T-cell (primary cell): Measurements from ENCODE around the gene ARHGEF2. TPM values are rescaled to one million over a fixed set of nuclear protein-coding genes. Genes with fewer than 3 reads are reported as not detected.

Source experiments
- ATAC-seq, 4 experiments: fragments of 200-7000 bp in 3 of 4; fragments of 150-1000 bp in 1 of 4; cut with Tn5 transposase; replicated peaks in 1 of 4; 1 replicate in 3 of 4; 2 replicates in 1 of 4; pipeline ENCODE4 v1.10.0; 2021; ENCODE audit warnings: moderate library complexity in 3 of 4, mild to moderate bottlenecking in 2 of 4, moderate number of reproducible peaks in 1 of 4
- CTCF ChIA-PET, 2 donors: fragments of 300-600 bp; sonication (Branson Sonifier 250); formaldehyde crosslinking; loops; one replicate each; lab custom pipeline; 2022; ENCODE audit warnings: antibody characterized with exemption in 2 of 2; lab: Charles Lee
- POLR2A ChIA-PET, 2 donors: fragments of 300-600 bp; sonication (Branson Sonifier 250); formaldehyde crosslinking; loops; one replicate each; lab custom pipeline; 2022; ENCODE audit warnings: antibody characterized with exemption in 2 of 2; lab: Charles Lee
- DNase-seq, 35 experiments: peaks; one replicate each; pipeline versions ENCODE4 v3.0.0 to v3.0.0-alpha.2; 2013 to 2023
- H3K27ac ChIP-seq: one replicate; pipeline ENCODE4 v1.5.1; 2013; ENCODE audit warnings: low read length
- H3K27me3 ChIP-seq, 2 experiments: replicated peaks in 1 of 2; 1 replicate in 1 of 2; 2 replicates in 1 of 2; pipeline versions ENCODE4 v1.6.1 to v1.7.0; 2013; ENCODE audit warnings: low read length in 1 of 2, mixed read lengths in 1 of 2; ENCODE audit not compliant: control insufficient read depth in 2 of 2, insufficient read depth in 2 of 2; ENCODE audit errors: extremely low read depth in 1 of 2
- H3K36me3 ChIP-seq, 2 donors: 1 replicate in 1 of 2; 2 replicates in 1 of 2; pipeline versions ENCODE4 v1.6.1 to v1.7.0; 2013; ENCODE audit warnings: low read length in 1 of 2; ENCODE audit not compliant: control insufficient read depth in 2 of 2, insufficient read depth in 1 of 2; ENCODE audit errors: extremely low read depth in 1 of 2
- H3K4me1 ChIP-seq, 2 experiments: 1 replicate in 1 of 2; 2 replicates in 1 of 2; pipeline versions ENCODE4 v1.6.1 to v1.7.0; 2013; ENCODE audit warnings: low read length in 2 of 2, mixed read lengths in 1 of 2; ENCODE audit not compliant: insufficient read depth in 2 of 2, control insufficient read depth in 1 of 2; ENCODE audit errors: extremely low read depth in 1 of 2
- H3K4me3 ChIP-seq, 2 donors: 1 replicate in 1 of 2; 2 replicates in 1 of 2; pipeline versions ENCODE4 v1.5.1 to v1.7.0; 2013; ENCODE audit warnings: mild to moderate bottlenecking in 2 of 2, low read length in 1 of 2, moderate library complexity in 1 of 2; ENCODE audit not compliant: control insufficient read depth in 1 of 2; ENCODE audit errors: extremely low read depth in 1 of 2
- H3K9me3 ChIP-seq: 2 replicates; pipeline ENCODE4 v1.7.0; 2013
- H3K27ac Mint-ChIP-seq, 2 donors: one replicate each; pipeline ENCODE4 v1.8.0; 2020 to 2021; ENCODE audit warnings: mild to moderate bottlenecking in 2 of 2, mixed read lengths in 2 of 2
- H3K27me3 Mint-ChIP-seq, 2 donors: one replicate each; pipeline ENCODE4 v1.8.0; 2021 to 2022; ENCODE audit warnings: mixed read lengths in 2 of 2
- H3K36me3 Mint-ChIP-seq: one replicate; pipeline ENCODE4 v1.8.0; 2021; ENCODE audit warnings: mixed read lengths
- H3K4me1 Mint-ChIP-seq, 3 donors: one replicate each; pipeline ENCODE4 v1.8.0; 2020 to 2022; ENCODE audit warnings: mixed read lengths in 3 of 3, mild to moderate bottlenecking in 1 of 3
- H3K4me3 Mint-ChIP-seq, 3 donors: one replicate each; pipeline ENCODE4 v1.8.0; 2020 to 2022; ENCODE audit warnings: mild to moderate bottlenecking in 3 of 3, mixed read lengths in 3 of 3, moderate library complexity in 3 of 3
- H3K9me3 Mint-ChIP-seq, 3 donors: one replicate each; pipeline ENCODE4 v1.8.0; 2020 to 2022; ENCODE audit warnings: mixed read lengths in 3 of 3
- WGBS: methylation state at CpG from one replicate; pipeline ENCODE4 v1.1.5; 2013; ENCODE audit warnings: missing lambda C conversion rate; ENCODE audit not compliant: insufficient coverage; 5-methylcytosine and 5-hydroxymethylcytosine counted together
- total RNA-seq, 35 experiments: library from RNA in 6 of 35; stranded (reverse) in 6 of 35; fragments of 120-200 nt in 1 of 35; gene quantifications; one replicate each; pipeline versions ENCODE4 v1.2.1 to v1.2.4 and lab custom pipeline; 2013 to 2026

ARHGEF2 gene
- total RNA-seq, 5 donors from 2014 or later (not counting 1 experiment from before 2014, with no cell fraction given): 110 to 174 (median 167) TPM

DNA sequence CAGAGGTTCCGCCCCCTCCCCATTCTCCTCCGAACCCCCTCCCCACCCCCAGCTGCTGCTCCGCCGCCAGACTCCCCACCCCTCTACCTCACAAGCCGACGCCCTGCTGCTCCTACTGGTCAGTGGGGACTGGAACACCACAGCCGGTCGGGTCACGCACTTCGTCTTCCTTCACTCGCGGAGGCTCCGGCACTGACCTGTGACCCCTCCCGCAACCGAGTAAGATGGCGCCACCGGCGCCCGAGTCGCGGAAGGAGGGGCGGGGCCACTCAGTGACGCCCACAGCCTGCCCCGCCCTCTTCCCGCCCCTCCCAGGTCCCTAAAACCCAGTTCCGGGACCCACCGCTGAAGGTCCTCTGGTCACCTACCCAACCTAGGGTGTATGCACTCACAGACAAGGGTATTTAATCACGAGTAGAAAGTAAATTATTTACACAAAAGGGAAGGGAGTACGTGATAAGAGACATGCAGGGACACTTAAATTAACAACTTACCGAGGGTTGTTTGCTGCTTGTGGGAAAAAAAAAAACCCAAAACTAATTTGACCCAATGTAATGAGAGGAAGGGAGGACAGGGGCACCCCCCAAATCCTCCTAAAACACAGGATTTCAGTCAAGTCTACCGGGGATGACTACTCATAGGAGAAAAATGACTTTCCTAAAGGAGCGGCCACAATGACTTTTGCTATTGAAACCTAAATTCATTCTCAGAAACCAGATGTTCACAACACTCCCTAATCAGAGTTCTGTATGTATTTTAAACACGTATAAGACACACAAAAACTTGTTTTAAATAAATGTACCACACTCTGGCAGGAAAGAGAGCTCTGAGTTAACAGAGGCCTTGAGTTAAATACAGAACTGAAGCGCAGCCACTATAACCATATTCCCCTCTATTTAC is 66.9 kb downstream of the ARHGEF2 start, which contains the start of gene RIT1:
Gene RIT1 (minus strand): TSS at position 194 of the 900 bp plus-strand sequence. CDS start 588 bp downstream, outside the sequence.
- H3K4me3 ChIP-seq: peak within 1 kb of the TSS; percentile 77 to 90
- ChIA-PET POLR2A (interaction anchor here (0.6 to 0.7 kb wide), 4 partner anchors 67 to 1997 kb away, joined by 3 to 11 read pairs (median 5); partner anchors contain the start of gene ARHGEF2 (in 1 of the 2)), CTCF (no interaction called here)
- no peaks in the 10 kb centered on the region for H3K27me3 ChIP-seq
- peak; percentile 96 to 99 (median 98) for ATAC-seq
- Mint-ChIP-seq H3K27me3 (no peaks in the 10 kb centered on the region), H3K27ac (peak within 1 kb of the TSS; percentile 95 to 97), H3K4me1 (peaks cover 24 to 31% (median 26%) of the 10 kb centered on the region in 3 donors), H3K4me3 (peak within 1 kb of the TSS; percentile 93 to 98 (median 97)), H3K9me3 (no peaks in the 10 kb centered on the region), H3K36me3 (peaks cover 27% of the 10 kb centered on the region)
- DNase-seq: peak; percentile 62 to 91 (median 78)
- H3K4me1 ChIP-seq: peaks cover 11 to 24% of the 10 kb centered on the region in 2 experiments
- H3K27ac ChIP-seq: peak within 1 kb of the TSS; percentile 78
- 5% methylated on average over 19 of the region's 34 CpGs for WGBS
- no peaks in the 10 kb centered on the region for H3K9me3 ChIP-seq
- H3K36me3 ChIP-seq: peaks cover 6 to 61% of the 10 kb centered on the region in 2 donors

- peaks cover 24 to 31% (median 26%) of the 10 kb centered on the region in 3 donors for H3K4me1 Mint-ChIP-seq
- H3K27ac Mint-ChIP-seq: peak overlapping the region; percentile 95 to 97
- peaks cover 20% of the 10 kb centered on the region for H3K36me3 Mint-ChIP-seq
- ATAC-seq: peak; percentile 35 to 54 (median 48)
- 4% methylated on average over 6 of the region's 11 CpGs for WGBS
- peaks cover 2 to 54% of the 10 kb centered on the region in 2 donors for H3K36me3 ChIP-seq
- no peaks in the 10 kb centered on the region for H3K9me3 Mint-ChIP-seq
- H3K27me3 ChIP-seq: no peaks in the 10 kb centered on the region
- H3K27ac ChIP-seq: peak overlapping the region; percentile 78
- ChIA-PET POLR2A (interaction anchor here (0.6 to 0.9 kb wide), 2 partner anchors 21 to 1988 kb away, joined by 3 to 6 read pairs; no protein-coding TSS in a partner anchor), CTCF (no interaction called here)
- no peaks in the 10 kb centered on the region for H3K9me3 ChIP-seq
- H3K4me3 Mint-ChIP-seq: peak overlapping the region; percentile 93 to 98 (median 97)
- H3K27me3 Mint-ChIP-seq: no peaks in the 10 kb centered on the region
- peaks cover 11 to 24% of the 10 kb centered on the region in 2 experiments for H3K4me1 ChIP-seq
- DNase-seq: peak in 4 of 35 experiments; percentile 4 to 46 (median 12)
- H3K4me3 ChIP-seq: peak overlapping the region; percentile 77 to 90
These were observed 67.7 kb downstream of the ARHGEF2 start for GRCh38 chr1:155910621-155911121.

GRCh38 chr1:155909894-155910293 is 68.5 kb downstream of the ARHGEF2 start:
- ATAC-seq (no peak), DNase-seq (peak in 2 of 35 experiments; percentile 16 to 27)
- H3K4me3 ChIP-seq: no peak overlapping the region
- peaks cover 11 to 24% of the 10 kb centered on the region in 2 experiments for H3K4me1 ChIP-seq
- Mint-ChIP-seq H3K9me3 (no peaks in the 10 kb centered on the region), H3K36me3 (peaks cover 20% of the 10 kb centered on the region), H3K4me1 (peaks cover 24 to 31% (median 26%) of the 10 kb centered on the region in 3 donors), H3K4me3 (peak overlapping the region; percentile 93 to 98 (median 97)), H3K27ac (peak overlapping the region; percentile 63 to 95), H3K27me3 (no peaks in the 10 kb centered on the region)
- no CpG with 5 or more reads among the region's 4 CpGs for WGBS
- no peak overlapping the region for H3K27ac ChIP-seq
- ChIA-PET CTCF (interaction anchor here in 1 of 2 donors (0.7 kb wide), 1 partner anchor 46 kb away, joined by 4 read pairs; no protein-coding TSS in a partner anchor), POLR2A (interaction anchor here (0.6 to 0.9 kb wide), 4 partner anchors 17 to 81 kb away, joined by 3 to 10 read pairs (median 4); no protein-coding TSS in a partner anchor)
- peaks cover 2 to 54% of the 10 kb centered on the region in 2 donors for H3K36me3 ChIP-seq
- no peaks in the 10 kb centered on the region for H3K27me3 ChIP-seq
- H3K9me3 ChIP-seq: no peaks in the 10 kb centered on the region

GRCh38 chr1:155904261-155904660 is 74.1 kb downstream of the ARHGEF2 start:
- ATAC-seq (no peak), DNase-seq (no peak)
- Mint-ChIP-seq H3K27ac (no peak overlapping the region), H3K9me3 (no peaks in the 10 kb centered on the region), H3K4me3 (no peak overlapping the region), H3K27me3 (no peaks in the 10 kb centered on the region), H3K4me1 (peaks cover 0 to 8% (median 6%) of the 10 kb centered on the region in 3 donors), H3K36me3 (peaks cover 27% of the 10 kb centered on the region)
- Histone ChIP-seq H3K27me3 (no peaks in the 10 kb centered on the region), H3K9me3 (no peaks in the 10 kb centered on the region), H3K4me1 (peaks cover 0 to 6% of the 10 kb centered on the region in 2 experiments), H3K4me3 (no peak overlapping the region), H3K36me3 (peaks cover 11 to 73% of the 10 kb centered on the region in 2 donors), H3K27ac (no peak overlapping the region)
- ChIA-PET CTCF (interaction anchor here in 1 of 2 donors (0.9 kb wide), 1 partner anchor 11 kb away, joined by 3 read pairs; no protein-coding TSS in a partner anchor), POLR2A (interaction anchor here in 1 of 2 donors (1.2 kb wide), 1 partner anchor 309 kb away, joined by 4 read pairs; the partner anchor contains the start of gene PMF1)
- WGBS: 100% methylated on average over 5 of the region's 12 CpGs

- Histone ChIP-seq H3K27me3 (no peaks in the 10 kb centered on the region), H3K9me3 (no peaks in the 10 kb centered on the region), H3K4me3 (no peak overlapping the region), H3K36me3 (peaks cover 13 to 74% of the 10 kb centered on the region in 2 donors), H3K4me1 (no peaks in the 10 kb centered on the region), H3K27ac (no peak overlapping the region)
- no peak overlapping the region for H3K4me3 Mint-ChIP-seq
- no peaks in the 10 kb centered on the region for H3K9me3 Mint-ChIP-seq
- CTCF ChIA-PET: no interaction called here
- H3K4me1 Mint-ChIP-seq: peaks cover 0 to 4% (median 2%) of the 10 kb centered on the region in 3 donors
- H3K36me3 Mint-ChIP-seq: peaks cover 36% of the 10 kb centered on the region
- 100% methylated on average over 3 of the region's 4 CpGs for WGBS
- POLR2A ChIA-PET: interaction anchor here in 1 of 2 donors (0.7 kb wide), 1 partner anchor 12 kb away, joined by 5 read pairs; no protein-coding TSS in a partner anchor
- H3K27me3 Mint-ChIP-seq: no peaks in the 10 kb centered on the region
- H3K27ac Mint-ChIP-seq: no peak overlapping the region
- ATAC-seq (no peak), DNase-seq (no peak)
These were observed 78.2 kb downstream of the ARHGEF2 start for GRCh38 chr1:155900161-155900560.
